Hypothalamus (tissue), 51 donors: ENCODE data around the gene PARP1.
"Not testable (repeated sequence)": the region's sequence is repeated elsewhere in the genome, so short reads cannot be mapped to it uniquely, and the experiment has no call there.

Experiments
- DNase-seq, 51 donors: peaks; one replicate each; lab custom pipeline; 2025; lab: John Stamatoyannopoulos, UW

Gene PARP1

GRCh38 chr1:226429858-226430715, 22.2 kb upstream of the PARP1 start:
- no peak for DNase-seq

- no peak for DNase-seq
Observed at GRCh38 chr1:226428791-226429461, 21.0 kb upstream of the PARP1 start.

- DNase-seq, result no peak
Observed at GRCh38 chr1:226428348-226428747, 20.5 kb upstream of the PARP1 start.

GRCh38 chr1:226427131-226427530, 19.2 kb upstream of the PARP1 start:
- DNase-seq, result no peak

- not testable (repeated sequence) for DNase-seq
Observed at GRCh38 chr1:226426395-226426794, 18.5 kb upstream of the PARP1 start.

GRCh38 chr1:226425431-226426031, 17.6 kb upstream of the PARP1 start:
- DNase-seq, result no peak

GRCh38 chr1:226425004-226425378, 17.1 kb upstream of the PARP1 start:
- no peak for DNase-seq

GRCh38 chr1:226424221-226425003, 16.5 kb upstream of the PARP1 start:
- peak in 4 of 51 donors; percentile 6 to 58 (median 15) for DNase-seq

- DNase-seq, result no peak
Observed at GRCh38 chr1:226422478-226422877, 14.6 kb upstream of the PARP1 start.

GRCh38 chr1:226420897-226421296, 13.0 kb upstream of the PARP1 start:
- no peak for DNase-seq

GRCh38 chr1:226420328-226420727, 12.4 kb upstream of the PARP1 start:
- no peak for DNase-seq

- peak in 14 of 51 donors; percentile 8 to 44 (median 18) for DNase-seq
Observed at GRCh38 chr1:226419284-226420029, 11.6 kb upstream of the PARP1 start.

- no peak for DNase-seq
Observed at GRCh38 chr1:226417830-226418546, 10.1 kb upstream of the PARP1 start.

- DNase-seq, result no peak
Observed at GRCh38 chr1:226417350-226417749, 9.5 kb upstream of the PARP1 start.

GRCh38 chr1:226414098-226414698, 6.3 kb upstream of the PARP1 start:
- DNase-seq, result no peak

- DNase-seq, result peak in 25 of 51 donors; percentile 11 to 60 (median 26)
Observed at GRCh38 chr1:226411619-226412018, 3.7 kb upstream of the PARP1 start.

GRCh38 chr1:226410958-226411357, 3.1 kb upstream of the PARP1 start:
- DNase-seq, result no peak

GRCh38 chr1:226409392-226409791, 1.5 kb upstream of the PARP1 start:
- no peak for DNase-seq
